Activated T-cell treated with anti-CD3 and anti-CD28 coated beads for 1 hour (primary cell): ENCODE results near the gene NBPF6.
"Not testable (repeated sequence)": the region's sequence is repeated elsewhere in the genome, so short reads cannot be mapped to it uniquely, and the experiment has no call there.

Experiments used
- DNase-seq: peaks from one replicate; pipeline ENCODE4 v3.0.0-alpha.2; 2020; ENCODE audit warnings: low read depth

NBPF6 gene, protein sequence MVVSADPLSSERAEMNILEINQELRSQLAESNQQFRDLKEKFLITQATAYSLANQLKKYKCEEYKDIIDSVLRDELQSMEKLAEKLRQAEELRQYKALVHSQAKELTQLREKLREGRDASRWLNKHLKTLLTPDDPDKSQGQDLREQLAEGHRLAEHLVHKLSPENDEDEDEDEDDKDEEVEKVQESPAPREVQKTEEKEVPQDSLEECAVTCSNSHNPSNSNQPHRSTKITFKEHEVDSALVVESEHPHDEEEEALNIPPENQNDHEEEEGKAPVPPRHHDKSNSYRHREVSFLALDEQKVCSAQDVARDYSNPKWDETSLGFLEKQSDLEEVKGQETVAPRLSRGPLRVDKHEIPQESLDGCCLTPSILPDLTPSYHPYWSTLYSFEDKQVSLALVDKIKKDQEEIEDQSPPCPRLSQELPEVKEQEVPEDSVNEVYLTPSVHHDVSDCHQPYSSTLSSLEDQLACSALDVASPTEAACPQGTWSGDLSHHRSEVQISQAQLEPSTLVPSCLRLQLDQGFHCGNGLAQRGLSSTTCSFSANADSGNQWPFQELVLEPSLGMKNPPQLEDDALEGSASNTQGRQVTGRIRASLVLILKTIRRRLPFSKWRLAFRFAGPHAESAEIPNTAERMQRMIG

GRCh38 chr1:108450043-108450442, at the start of gene NBPF6:
Gene NBPF6, plus strand, starts transcription at chr1:108450343. Its CDS starts 259 bp downstream, at chr1:108450602.
- not testable (repeated sequence) for DNase-seq

DNA sequence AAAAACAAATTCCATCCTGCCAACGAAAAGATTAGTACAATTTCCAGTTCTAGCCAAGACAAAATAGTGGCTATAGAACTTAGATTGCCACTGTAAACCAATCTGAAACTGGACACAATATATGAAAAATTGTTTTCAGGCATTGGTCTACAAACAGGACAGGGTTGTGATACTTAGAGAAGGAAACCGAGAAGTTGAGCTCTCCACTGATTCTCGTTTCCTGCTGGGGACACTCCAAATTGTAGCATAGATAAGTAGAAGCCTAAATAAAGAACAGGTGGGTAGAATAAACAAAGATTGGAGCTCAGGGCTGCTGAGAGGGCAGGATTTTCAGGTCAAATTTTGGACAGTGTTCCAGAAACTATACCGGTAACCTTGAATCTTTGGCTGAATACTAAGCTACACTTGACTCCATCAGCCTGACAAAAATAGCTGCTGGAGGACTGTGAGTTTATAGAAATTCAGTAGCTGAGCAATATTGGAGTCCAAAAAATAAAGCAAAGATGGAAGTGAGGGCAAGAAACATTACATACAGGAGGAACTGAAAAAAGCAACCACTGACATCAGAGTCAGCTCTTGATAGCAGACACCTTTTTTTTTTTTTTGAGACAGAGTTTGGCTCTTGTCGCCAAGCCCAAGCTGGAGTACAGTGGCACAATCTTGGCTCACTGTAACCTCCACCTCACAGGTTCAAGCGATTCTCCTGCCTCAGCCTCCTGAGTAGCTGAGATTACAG, 38.9 kb upstream of the NBPF6 start:
- DNase-seq = not testable (repeated sequence)

DNA sequence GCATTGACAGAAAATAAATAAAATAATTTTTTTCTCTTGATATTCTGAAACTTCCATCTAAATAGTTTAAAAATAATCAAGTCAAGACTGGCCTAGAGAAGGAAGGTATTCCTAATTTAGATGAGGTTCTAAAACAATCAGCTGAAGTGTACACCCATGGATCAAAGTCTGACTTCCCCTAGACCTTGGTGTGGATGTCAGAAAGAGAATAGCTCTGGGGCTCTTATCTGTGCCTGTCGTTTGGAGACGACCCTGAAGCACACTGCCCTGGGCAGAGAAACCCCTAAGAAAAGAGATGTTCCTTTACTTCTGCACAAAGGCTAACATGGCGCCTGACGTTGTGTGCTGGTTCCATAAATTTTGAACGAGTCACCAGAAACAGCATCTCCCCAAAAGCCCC, 30.0 kb upstream of the NBPF6 start:
- DNase-seq = not testable (repeated sequence)

- not testable (repeated sequence) for DNase-seq
Observed at GRCh38 chr1:108421061-108421916, 28.9 kb upstream of the NBPF6 start.

DNA sequence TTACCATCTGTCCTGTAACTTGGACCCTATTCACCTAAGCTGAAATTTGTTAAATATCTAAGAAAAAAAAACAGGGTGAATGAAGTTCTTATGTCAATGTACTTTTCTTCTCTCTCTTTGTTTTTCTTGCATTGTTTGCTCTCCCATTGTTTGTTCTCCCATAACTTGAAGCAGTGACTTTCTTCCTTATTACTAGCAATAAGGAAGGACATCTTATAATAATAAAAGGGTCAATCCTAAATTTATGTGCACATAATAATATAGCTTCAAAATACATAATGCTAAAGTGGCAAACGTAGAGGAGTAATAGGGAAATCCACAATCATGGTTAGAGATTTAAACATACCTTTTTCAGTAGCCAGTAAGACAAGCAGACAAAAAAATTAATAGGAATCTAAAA, 23.3 kb upstream of the NBPF6 start:
- DNase-seq = not testable (repeated sequence)

DNA sequence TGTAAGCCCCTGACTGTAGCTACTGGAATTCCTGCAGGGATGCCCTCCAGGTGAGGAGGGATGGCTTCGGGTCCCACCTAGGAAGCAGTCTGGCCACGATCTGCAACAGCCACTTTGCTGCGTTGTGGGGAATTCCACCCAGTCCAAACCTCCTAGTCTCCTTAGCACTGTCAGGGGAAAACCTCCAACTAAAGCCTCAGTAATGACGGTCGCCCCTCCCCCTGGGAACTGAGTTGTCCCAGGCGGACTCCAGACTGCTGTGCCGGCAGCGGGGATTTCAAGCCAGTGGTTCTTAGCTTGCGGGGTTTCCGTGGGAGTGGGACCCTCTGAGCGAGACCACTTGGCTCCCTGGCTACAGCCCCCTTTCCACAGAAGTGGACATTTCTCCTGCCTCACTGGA, 18.1 kb upstream of the NBPF6 start:
- DNase-seq = not testable (repeated sequence)

GRCh38 chr1:108433404-108433803, 16.7 kb upstream of the NBPF6 start:
- DNase-seq = not testable (repeated sequence)

DNA sequence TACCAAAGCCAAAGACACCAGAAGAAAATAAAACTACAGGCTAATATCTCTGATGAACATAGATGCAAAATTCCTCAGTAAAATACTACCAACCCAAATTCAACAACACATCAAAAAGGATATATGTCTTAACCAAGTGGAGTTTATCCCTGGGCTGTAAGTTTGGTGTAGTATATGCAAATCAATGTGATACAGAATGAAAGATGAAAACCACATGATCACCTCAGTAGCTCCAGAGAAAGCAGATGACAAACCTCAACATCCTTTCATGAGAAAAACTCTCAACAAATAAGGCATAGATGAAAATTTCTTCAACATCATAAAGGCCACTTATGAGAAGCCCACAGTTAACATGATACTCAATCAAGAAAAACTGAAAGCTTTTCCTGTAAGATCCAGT, 11.6 kb upstream of the NBPF6 start:
- not testable (repeated sequence) for DNase-seq

DNA sequence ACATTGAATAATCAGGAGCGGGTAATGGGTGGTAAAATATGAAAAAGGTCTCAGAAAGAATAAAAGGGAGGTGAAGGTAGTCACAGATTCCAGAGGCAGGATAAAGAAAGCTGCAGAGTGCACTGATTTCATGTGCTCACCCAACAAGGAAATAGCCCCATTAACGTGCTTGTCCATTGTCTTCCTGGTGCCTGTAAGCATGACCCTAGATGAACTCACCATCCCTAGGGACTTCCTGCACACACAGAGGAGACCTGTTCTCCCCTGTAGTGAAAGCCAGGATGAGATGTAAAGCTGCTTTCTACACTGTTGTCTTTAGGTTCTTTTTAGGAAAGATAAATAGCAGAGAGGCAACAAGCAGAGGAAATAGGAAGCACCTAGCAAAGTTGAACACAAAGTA, 4.4 kb downstream of the NBPF6 start:
- DNase-seq = not testable (repeated sequence)

- DNase-seq = not testable (repeated sequence)
Observed at GRCh38 chr1:108458661-108459060, 8.5 kb downstream of the NBPF6 start.

DNA sequence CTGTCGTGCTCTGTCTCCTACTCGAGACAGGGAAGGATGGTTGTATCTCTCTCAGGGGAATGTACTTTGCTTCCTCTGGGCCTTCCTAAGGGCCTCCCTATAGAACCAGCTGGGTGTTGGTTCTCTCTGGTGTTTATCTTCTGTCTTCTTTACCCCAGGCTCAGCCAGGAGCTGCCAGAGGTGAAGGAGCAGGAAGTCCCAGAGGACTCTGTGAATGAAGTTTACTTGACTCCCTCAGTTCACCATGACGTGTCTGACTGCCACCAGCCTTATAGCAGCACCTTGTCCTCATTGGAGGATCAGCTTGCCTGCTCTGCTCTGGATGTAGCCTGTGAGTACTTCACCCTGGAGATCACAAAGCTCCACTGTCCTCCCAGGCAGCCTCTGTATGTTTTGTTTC, 11.6 kb downstream of the NBPF6 start:
- DNase-seq = not testable (repeated sequence)

DNA sequence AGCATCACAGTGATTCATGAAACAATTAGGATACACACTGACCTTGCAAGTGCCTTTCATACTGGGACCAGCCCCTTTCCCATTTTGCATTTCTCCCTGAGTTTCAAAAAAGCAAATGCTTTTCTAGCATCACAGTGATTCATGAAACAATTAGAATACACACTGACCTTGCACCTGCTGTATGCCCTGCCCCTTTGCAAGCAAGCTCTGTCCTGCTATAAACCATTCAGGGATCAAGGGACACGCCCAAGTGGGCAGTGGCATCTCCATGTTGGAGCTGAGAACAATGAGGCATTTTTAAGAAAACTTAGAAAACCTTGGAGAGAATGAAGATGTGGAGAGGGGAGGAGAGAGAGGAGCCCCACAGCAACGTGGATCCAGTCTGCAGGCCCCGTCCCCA, 13.8 kb downstream of the NBPF6 start:
- DNase-seq = not testable (repeated sequence)

DNA sequence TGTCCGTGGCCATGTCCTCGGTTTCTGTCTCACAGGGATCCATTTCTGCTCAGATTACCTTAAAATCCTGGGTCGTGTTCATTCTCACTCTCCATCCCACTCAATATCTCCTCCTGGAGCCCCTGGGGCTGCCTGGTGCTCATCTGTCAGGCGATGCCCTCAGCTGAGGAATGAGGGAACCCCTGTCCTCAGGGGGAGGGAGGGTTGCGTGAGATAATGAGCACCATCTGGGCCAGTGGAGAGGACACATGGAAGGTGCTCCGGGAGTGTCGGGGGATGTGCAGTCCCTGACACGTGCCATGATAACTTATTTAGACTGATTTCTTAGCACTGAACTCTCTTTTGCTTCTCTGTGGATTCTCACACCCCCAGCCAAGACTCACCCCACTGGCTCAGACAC, 16.0 kb downstream of the NBPF6 start:
- not testable (repeated sequence) for DNase-seq

GRCh38 chr1:108467155-108467554, 17.0 kb downstream of the NBPF6 start:
- DNase-seq = not testable (repeated sequence)

GRCh38 chr1:108470750-108471149, 20.6 kb downstream of the NBPF6 start:
- not testable (repeated sequence) for DNase-seq

GRCh38 chr1:108474516-108474915, 24.4 kb downstream of the NBPF6 start:
- DNase-seq = not testable (repeated sequence)

DNA sequence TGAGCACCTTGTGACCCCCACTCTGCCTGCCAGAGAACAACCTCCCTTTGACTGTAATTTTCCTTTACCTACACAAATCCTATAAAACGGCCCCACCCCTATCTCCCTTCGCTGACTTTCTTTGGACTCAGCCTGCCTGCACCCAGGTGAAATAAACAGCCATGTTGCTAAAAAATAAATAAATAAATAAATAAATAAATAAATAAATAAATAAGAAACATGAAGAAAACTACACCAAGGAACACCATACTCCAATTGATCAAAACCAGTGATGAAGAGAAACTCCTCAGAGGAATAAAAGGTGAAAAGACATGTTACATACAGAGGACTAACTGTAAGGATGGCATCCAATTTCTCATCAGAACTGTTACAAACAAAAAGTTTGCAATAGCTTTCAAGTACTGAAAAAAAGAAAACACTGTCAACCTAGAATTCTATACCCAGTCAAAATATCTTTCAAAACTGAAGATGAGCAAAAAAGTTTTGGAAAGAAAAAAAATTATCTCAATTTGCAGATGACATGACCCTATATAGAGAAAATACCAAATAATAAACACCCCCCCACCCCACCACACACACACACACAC, 28.4 kb downstream of the NBPF6 start:
- DNase-seq = no peak

- no peak for DNase-seq
Observed at GRCh38 chr1:108482708-108483107, 32.6 kb downstream of the NBPF6 start.

DNA sequence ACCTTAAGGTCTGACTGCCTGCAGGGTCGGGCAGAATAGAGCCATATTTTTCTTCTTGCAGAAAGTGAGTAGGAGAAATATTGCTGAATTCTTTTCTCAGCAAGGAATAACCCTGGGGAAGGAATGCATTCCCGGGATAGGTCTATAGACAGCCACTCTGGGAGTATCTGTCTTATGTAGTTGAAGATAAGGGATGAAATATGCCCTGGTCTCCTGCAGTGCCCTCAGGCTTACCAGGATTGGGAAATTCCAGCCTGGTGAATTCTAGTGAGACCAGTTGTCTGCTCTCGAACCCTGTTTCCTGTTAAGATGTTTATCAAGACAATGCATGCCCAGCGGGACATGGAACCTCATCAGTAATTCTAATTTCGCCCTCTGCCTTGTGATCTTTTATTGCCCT, 35.8 kb downstream of the NBPF6 start:
- not testable (repeated sequence) for DNase-seq

GRCh38 chr1:108486707-108487106, 36.6 kb downstream of the NBPF6 start:
- DNase-seq = not testable (repeated sequence)

- not testable (repeated sequence) for DNase-seq
Observed at GRCh38 chr1:108495008-108495407, 44.9 kb downstream of the NBPF6 start.
